ENCODE data around the gene DCPS.

GRCh38 chr11:126331286-126331685 lies 27.4 kb downstream of the DCPS start:
- TF ChIP-seq CTCF (IDR thresholded peaks at IDR 0.05) (no peak), POLR2AphosphoS5 (IDR thresholded peaks at IDR 0.05) (no peak), EP300 (IDR thresholded peaks at IDR 0.05) (no peak), POLR2A (IDR thresholded peaks at IDR 0.05) (no peak)
